Effector CD8-positive, alpha-beta T cell (primary cell): ENCODE results near the gene ADPRS.

Source experiments
- DNase-seq: peaks from one replicate; lab custom pipeline; 2025; lab: John Stamatoyannopoulos, UW
- total RNA-seq, 4 experiments: gene quantifications; one replicate each; lab custom pipeline; 2026; lab: John Stamatoyannopoulos, UW

ADPRS gene
- 34.2 to 46.0 (median 40.9) reads per million in 4 experiments for total RNA-seq

GRCh38 chr1:36088577-36089392, at the start of gene ADPRS:
TSS of gene ADPRS (plus strand) at chr1:36088892. CDS start at chr1:36088905, 13 bp downstream.
- DNase-seq: peak; percentile 81

DNA sequence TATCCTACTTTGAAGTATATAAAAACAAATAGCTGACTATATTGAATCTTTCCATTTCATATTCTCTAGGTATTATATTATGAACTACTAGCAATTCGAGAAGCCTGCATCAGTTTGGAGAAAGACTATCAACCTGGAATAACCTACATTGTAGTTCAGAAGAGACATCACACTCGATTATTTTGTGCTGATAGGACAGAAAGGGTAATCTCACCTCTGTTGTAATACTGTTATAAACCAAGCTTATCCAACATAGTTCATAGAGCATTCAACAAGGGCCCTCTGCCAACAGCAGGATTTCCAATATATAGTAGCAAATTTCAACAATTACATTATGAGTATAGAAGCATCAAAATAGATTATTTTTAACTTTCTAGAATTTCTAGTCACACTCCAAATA, 48.5 kb upstream of the ADPRS start:
- DNase-seq: no peak

DNA sequence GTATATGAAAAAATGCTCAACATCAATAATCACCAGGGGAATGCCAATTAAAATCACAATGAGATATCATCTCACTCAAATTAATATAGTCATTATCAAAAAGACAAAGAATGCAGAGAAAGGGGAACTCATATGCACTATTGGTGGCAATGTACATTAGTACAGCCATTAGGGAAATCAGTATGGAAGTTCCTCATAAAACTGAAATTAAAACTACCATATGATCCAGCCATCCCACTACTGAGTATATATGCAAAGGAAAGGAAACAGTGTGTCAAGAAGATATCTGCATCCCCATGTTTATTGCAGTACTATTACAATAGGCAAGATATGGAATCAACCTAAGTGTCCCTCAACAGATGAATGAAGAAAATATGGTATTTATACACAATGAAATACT, 36.9 kb upstream of the ADPRS start:
- DNase-seq: no peak

DNA sequence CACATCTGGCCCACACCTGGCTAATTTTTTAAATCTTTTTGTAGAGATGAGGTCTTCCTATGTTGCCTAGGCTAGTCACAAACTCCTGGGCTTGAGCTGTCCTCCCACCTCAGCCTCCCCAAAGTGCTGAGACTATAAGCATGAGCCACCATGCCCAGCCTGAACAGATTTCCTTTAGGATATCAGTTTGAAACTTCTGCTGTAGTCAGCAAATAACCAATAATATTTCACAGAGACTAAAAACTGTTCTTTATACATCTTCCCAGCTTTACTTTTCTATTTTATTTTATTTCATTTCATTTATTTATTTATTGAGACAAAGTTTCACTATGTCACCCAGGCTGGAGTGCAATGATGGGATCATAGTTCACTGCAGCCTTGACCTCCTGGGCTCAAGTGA, 34.7 kb upstream of the ADPRS start:
- DNase-seq: no peak

- DNase-seq: no peak
Observed at GRCh38 chr1:36055706-36056105, 33.0 kb upstream of the ADPRS start.

GRCh38 chr1:36062315-36062714, 26.4 kb upstream of the ADPRS start:
- DNase-seq: no peak

DNA sequence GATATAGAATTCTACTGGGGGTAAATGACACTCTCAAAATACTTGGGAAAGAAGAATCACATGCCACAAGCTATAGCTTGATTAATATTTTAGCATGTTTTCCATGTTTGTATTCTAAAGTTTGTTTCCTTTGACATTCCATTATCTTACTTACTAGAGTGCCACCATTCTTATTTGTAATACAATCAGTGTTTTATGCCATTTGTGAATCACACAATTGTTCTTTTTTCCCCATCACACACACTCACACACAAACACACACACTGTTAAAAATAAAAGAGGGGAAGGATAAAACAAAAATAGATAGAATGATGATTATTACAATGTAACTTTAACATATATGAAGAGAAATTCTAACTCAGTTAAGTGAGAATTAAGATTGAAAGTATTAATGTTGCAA, 20.8 kb upstream of the ADPRS start:
- no peak for DNase-seq

GRCh38 chr1:36068866-36069265, 19.8 kb upstream of the ADPRS start:
- no peak for DNase-seq

GRCh38 chr1:36070349-36070748, 18.3 kb upstream of the ADPRS start:
- no peak for DNase-seq

- no peak for DNase-seq
Observed at GRCh38 chr1:36076979-36077573, 11.6 kb upstream of the ADPRS start.

- DNase-seq: no peak
Observed at GRCh38 chr1:36080236-36080635, 8.5 kb upstream of the ADPRS start.

DNA sequence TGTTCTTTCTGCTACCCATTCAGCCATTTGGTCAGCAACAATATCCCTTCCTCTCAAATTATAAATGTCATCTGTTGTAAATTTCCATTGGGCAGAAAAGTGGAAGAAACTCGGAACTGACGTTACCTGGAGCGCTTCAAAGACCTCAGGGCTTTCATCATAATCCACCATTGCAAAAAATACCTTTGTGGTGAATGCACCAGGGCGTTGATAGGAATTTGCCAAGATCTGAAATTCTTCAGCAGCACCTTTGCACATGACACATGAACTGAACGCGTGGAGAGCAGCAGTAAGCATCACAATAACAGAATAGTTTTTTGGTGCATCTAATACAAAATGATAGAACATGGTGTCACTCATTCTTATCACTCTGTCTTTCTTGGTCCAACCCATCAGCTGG, 7.9 kb upstream of the ADPRS start:
- DNase-seq: no peak

DNA sequence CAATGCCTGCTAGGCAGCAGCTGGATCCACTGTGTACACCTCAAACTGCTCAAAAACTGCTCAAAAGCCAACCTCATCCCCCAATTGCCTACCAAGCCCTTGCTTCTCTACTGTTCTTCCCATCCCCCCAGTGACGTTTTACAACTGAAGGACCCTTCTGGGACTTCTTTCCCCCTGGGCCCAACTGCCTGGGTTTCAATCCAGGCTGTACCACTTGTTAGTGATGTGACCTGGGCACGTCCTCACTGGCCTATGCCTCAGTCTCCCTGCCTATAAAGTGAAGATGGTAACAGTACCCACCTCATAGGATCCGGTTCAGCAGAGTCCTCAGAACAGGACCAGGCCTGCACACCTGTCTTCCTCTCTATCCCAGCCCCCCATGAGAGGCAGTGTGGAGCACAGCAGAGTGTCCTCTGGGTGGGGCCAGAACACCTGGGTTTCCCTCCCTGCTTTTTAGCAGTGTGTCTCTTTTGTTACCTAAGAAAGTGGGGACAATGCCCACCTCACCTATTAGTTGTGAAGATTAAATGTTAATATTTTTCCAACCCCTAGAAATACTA, 6.7 kb upstream of the ADPRS start:
- no peak for DNase-seq

GRCh38 chr1:36083219-36083618, 5.5 kb upstream of the ADPRS start:
- no peak for DNase-seq

- no peak for DNase-seq
Observed at GRCh38 chr1:36083635-36084496, 4.8 kb upstream of the ADPRS start, which contains the start of gene TEKT2. TSS of gene TEKT2 (plus strand) at chr1:36084094. CDS start at chr1:36084922, 828 bp downstream.

DNA sequence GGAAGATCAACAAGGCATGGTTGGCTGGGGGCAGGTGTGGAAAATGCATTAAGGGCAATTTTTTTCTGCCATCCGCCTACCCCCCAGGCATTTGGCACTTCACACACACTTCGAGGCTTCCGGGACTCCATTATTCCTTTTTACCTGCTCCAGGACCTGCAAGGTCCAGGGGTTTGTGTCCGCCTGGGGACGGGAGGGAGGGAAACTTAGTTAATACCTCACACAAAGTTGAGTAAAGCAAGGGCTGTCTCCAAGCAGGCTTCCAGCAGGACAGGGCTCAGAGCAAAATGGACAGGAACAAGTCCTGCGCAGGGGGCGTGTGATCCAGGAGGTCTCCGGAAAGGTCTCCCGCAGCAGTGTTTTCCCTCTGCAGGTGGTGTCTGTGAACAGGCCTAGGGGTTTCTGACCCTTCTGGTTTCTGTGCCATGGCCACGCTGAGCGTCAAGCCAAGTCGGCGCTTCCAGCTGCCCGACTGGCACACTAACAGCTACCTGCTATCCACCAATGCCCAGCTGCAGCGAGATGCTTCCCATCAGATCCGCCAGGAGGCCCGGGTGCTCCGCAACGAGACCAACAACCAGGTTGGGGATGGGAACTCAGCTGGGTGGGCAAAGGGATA, 4.1 kb upstream of the ADPRS start:
- no peak for DNase-seq

DNA sequence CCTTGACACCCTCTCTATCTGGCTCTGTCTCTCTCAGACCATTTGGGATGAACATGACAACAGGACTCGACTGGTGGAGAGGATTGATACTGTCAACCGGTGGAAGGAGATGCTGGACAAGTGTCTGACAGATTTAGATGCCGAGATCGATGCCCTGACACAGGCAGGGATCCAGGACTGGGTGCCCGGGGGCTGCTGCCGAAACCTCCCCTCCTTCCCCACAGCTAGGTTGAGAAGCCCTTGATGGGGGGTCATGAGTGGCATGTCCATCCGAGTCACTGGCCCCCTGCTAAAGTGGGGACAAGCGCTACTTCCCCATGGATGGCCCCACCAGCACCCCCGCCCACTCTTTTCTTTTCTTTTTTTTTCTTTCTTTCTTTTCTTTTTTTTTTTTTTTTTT, 3.6 kb upstream of the ADPRS start:
- no peak for DNase-seq

DNA sequence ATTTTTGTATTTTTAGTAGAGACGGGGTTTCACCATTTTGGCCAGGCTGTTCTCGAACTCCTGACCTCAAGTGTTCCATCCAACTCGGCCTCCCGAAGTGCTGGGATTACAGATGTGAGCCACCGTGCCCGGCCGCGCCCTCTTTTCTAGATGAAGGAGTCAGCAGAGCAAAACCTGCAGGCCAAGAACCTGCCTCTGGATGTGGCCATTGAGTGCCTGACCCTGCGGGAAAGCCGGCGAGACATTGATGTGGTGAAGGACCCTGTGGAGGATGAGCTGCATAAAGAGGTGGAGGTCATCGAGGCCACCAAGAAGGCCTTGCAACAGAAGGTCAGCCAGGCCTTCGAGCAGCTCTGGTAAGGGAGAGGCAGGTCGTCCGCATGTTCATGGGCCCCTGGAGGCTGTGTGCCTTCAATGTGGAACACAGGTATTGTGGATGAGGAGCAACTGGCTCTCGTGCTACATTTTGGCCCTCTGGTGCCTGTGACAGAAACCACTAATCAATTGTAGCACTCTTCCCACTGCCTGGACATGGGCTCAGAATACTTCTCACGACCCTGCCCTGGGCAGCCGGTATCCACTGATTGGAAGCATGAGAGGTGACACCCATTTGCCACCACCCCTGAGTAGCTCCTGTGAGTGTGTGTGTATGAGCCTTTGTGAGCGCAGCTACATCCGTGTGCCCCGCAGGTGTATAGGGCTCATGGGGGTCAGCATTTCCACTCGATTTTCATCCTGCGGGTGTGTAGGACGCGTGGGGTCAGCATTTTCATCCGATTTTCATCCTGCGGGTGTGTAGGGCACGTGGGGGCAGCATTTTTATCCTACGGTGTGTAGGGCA, 2.8 kb upstream of the ADPRS start:
- DNase-seq: no peak

DNA sequence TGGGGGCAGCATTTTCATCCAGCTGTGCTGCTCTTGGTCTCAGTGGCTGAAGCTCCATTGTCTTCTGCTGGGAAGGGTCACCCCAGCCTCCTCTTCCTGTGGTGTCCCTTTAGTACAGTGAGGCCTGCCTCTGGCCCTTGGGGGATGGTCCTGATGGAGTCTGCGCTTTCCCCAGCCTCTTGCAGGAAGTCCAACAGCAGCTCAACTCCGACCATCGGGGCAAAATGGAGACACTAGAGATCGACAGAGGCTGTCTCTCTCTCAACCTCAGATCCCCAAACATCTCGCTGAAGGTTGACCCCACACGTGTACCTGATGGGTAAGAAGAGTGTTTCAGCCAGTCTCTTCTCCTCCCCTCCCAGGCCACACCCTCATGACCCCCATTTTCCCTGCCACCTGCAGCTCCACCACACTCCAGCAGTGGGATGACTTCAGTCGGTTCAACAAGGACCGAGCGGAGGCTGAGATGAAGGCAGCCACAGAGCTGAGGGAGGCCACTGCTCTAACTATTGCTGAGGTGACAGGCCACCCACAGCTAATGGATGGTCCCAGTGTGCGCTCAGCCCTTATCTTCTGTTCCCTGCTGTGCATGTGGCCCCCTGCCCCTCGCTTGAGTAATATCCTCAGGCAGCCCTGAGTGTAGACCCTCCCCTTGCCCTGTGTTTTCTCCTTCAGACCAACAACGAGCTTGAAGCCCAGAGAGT, 2.0 kb upstream of the ADPRS start:
- DNase-seq: no peak
